Neutrophil (primary cell): Measurements from ENCODE around the gene EVC.

ENCODE experiments used
- H3K27ac ChIP-seq: fragments of 200-600 bp; sonication (generic); 2 replicates; pipeline ENCODE4 v1.5.1; 2016; ENCODE audit warnings: mild to moderate bottlenecking, moderate library complexity
- H3K27me3 ChIP-seq: fragments of 200-600 bp; sonication (generic); 2 replicates; pipeline ENCODE4 v1.6.0; 2016; ENCODE audit warnings: mild to moderate bottlenecking
- H3K36me3 ChIP-seq: fragments of 200-600 bp; sonication (generic); 2 replicates; pipeline ENCODE4 v1.5.1; 2017
- H3K4me1 ChIP-seq, 2 experiments: fragments of 200-600 bp in 1 of 2; sonication (generic) in 1 of 2; 1 replicate in 1 of 2; 2 replicates in 1 of 2; pipeline versions ENCODE4 v1.5.1 to v1.6.1; 2013 to 2016; ENCODE audit warnings: low read depth in 1 of 2, low read length in 1 of 2, mild to moderate bottlenecking in 1 of 2, moderate library complexity in 1 of 2; ENCODE audit not compliant: control insufficient read depth in 1 of 2, insufficient read depth in 1 of 2
- H3K4me3 ChIP-seq, 2 experiments: fragments of 200-600 bp in 1 of 2; sonication (generic) in 1 of 2; 1 replicate in 1 of 2; 2 replicates in 1 of 2; pipeline ENCODE4 v1.5.1; 2013 to 2016; ENCODE audit warnings: low read depth in 1 of 2, low read length in 1 of 2, mild to moderate bottlenecking in 1 of 2, moderate library complexity in 1 of 2
- H3K9me3 ChIP-seq: fragments of 200-600 bp; sonication (generic); 2 replicates; pipeline ENCODE4 v1.5.1; 2016
- TF ChIP-seq, protein P1 (sequence below): fragments of 200-600 bp; sonication (generic); IDR thresholded peaks from 2 replicates; pipeline ENCODE4 v1.5.1; 2016; ENCODE audit warnings: antibody characterized with exemption

EVC gene

DNA sequence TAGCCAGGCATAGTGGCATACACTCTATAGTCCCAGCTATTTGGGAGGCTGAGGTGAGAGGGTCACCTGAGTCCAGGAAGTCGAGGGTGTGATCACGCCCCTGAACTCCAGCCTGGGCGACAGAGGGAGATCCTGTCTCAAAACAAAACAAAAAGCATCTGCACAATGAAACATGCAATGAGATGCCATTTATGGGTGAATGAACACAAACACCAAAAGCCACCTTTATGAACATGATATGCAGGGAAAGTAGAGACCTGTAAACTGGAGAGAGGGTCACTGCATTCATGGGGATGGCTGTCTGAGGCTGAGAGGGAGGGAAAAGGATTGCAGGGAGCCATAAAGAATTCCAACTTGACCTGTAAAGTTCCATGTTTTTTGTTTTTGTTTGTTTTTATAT is 70.7 kb downstream of the EVC start:
- TF ChIP-seq, protein P1, sequence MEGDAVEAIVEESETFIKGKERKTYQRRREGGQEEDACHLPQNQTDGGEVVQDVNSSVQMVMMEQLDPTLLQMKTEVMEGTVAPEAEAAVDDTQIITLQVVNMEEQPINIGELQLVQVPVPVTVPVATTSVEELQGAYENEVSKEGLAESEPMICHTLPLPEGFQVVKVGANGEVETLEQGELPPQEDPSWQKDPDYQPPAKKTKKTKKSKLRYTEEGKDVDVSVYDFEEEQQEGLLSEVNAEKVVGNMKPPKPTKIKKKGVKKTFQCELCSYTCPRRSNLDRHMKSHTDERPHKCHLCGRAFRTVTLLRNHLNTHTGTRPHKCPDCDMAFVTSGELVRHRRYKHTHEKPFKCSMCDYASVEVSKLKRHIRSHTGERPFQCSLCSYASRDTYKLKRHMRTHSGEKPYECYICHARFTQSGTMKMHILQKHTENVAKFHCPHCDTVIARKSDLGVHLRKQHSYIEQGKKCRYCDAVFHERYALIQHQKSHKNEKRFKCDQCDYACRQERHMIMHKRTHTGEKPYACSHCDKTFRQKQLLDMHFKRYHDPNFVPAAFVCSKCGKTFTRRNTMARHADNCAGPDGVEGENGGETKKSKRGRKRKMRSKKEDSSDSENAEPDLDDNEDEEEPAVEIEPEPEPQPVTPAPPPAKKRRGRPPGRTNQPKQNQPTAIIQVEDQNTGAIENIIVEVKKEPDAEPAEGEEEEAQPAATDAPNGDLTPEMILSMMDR = no peak
- Histone ChIP-seq H3K27me3 (no peaks in the 10 kb centered on the region), H3K36me3 (no peaks in the 10 kb centered on the region), H3K4me3 (no peak overlapping the region), H3K9me3 (no peaks in the 10 kb centered on the region), H3K4me1 (no peaks in the 10 kb centered on the region), H3K27ac (no peak overlapping the region)

DNA sequence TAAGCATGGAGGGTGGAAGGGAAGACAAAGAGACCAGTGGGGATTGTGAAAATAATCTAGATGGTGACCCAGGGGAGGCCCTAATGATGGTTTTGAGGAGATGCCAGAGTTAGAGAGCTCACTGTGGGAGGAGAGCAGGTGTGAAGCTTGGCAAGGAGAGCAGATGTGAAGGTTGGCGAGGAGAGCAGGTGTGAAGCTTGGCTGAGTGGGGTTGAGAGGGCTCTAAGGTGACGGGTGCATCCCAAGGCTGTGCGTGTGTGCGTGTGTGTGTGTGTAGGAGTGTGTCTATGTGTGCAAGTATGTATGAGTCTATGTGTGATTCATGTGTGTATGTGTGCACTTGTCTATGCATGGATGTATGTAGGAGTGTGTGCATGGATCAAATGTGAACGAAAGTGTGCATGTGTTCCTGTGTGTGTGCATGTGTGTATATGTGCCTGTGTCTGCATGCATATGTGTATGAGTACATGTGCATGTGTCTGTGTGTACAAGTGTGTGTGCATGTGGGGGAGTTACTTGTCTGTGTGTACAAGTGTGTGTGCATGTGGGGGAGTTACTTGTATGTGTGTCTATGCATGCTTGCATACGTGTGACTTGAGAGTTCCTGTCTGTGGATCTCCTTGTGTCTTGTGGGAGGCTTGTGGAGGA is 72.0 kb downstream of the EVC start:
- no peaks in the 10 kb centered on the region for H3K27me3 ChIP-seq
- no peaks in the 10 kb centered on the region for H3K9me3 ChIP-seq
- no peak overlapping the region for H3K27ac ChIP-seq
- TF ChIP-seq, protein P1 = no peak
- H3K36me3 ChIP-seq = no peaks in the 10 kb centered on the region
- no peak overlapping the region for H3K4me3 ChIP-seq
- no peaks in the 10 kb centered on the region for H3K4me1 ChIP-seq

DNA sequence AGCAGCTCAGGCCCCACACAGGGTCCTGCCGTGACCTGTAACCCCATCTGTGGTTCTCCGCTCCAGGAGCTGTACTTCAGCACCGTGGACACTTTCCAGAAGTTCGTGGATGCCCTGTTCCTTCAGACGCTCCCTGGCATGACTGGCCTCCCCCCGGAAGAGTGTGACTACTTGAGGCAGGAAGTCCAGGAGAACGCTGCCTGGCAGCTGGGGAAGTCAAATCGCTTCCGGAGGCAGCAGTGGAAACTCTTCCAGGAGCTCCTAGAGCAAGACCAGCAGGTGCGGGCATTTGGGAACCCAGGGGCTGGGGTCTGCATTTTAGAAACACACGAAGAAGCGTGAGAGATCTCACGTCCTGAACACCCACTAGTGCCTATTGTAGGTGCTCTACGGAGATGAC is 72.5 kb downstream of the EVC start:
- no peaks in the 10 kb centered on the region for H3K9me3 ChIP-seq
- H3K27ac ChIP-seq = no peak overlapping the region
- H3K36me3 ChIP-seq = no peaks in the 10 kb centered on the region
- no peak overlapping the region for H3K4me3 ChIP-seq
- H3K4me1 ChIP-seq = no peaks in the 10 kb centered on the region
- no peaks in the 10 kb centered on the region for H3K27me3 ChIP-seq
- TF ChIP-seq, protein P1 = no peak

DNA sequence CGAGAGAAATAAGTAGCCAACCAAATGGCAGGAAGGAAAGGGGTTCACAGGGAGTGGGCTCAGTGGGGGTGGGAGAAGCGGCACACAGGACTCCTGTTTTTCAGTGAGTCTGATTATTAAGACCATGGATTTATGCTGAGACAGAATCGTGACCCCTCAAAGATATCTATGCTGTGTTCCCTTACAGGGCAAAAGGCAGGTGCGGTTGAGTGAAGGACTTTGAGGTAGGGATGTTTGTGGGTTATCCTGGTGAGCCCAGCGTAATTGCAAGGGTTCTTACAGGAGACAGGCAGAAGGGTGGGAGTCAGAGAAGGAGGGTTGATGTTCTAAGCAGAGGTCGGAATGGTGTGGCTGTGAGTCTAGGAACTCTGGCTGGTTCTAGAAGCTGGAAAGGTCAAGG is 73.0 kb downstream of the EVC start:
- TF ChIP-seq, protein P1 = no peak
- no peaks in the 10 kb centered on the region for H3K9me3 ChIP-seq
- H3K27me3 ChIP-seq = no peaks in the 10 kb centered on the region
- H3K27ac ChIP-seq = no peak overlapping the region
- no peak overlapping the region for H3K4me3 ChIP-seq
- no peaks in the 10 kb centered on the region for H3K4me1 ChIP-seq
- no peaks in the 10 kb centered on the region for H3K36me3 ChIP-seq

DNA sequence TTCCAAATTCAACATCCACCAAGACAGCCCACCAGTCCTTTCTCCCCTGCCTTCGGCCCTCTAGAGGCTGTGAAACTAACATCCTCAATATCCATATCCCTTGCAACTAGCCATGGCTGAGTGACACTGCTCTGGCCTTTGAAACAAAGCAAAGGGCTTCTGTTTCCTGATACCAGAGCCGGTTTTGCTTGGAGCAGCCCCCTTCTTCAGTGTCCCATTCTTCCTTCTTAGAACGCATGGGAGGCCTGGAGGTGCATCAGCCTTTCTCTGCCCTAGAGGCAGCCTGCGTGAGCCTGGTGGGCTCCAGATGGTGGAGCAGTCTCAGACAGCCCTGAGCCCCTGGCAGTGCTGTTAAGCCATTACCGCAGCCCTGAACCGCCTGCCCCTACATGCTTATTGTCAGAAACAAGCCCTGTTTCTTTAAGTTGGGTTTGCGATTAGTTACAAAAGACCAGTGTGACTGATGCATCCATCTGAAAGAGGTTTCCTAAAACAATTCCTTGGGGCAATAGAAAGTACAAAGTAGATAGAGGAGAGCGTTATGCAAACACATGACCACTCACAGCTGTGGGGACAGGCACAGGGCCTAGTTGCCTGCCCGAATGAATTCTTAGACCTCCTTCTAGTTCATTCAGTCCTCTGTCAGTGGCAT is 74.1 kb downstream of the EVC start:
- TF ChIP-seq, protein P1 = no peak
- Histone ChIP-seq H3K9me3 (no peaks in the 10 kb centered on the region), H3K27ac (no peak overlapping the region), H3K4me1 (no peaks in the 10 kb centered on the region), H3K27me3 (no peaks in the 10 kb centered on the region), H3K36me3 (no peaks in the 10 kb centered on the region), H3K4me3 (no peak overlapping the region)
